ENCODE results near the gene RALGPS2. TPM values are rescaled to one million over a fixed set of nuclear protein-coding genes. Genes with fewer than 3 reads are reported as not detected.

Gene RALGPS2
- polyA plus RNA-seq, 1 of the 3 experiments (the other 2 are of a cell fraction), result 5.1 TPM

- DNase-seq, result no peak
- Histone ChIP-seq H3F3A (replicated peaks; ENCODE audit: insufficient read depth) (peaks cover 4% of the 10 kb centered on the region), H3K27me3 (ENCODE audit: insufficient read depth) (no peaks in the 10 kb centered on the region), H3K79me2 (ENCODE audit: insufficient read depth) (no peaks in the 10 kb centered on the region; the same call in 1 of the 2 replicates), H4K20me1 (ENCODE audit: insufficient read depth) (no peaks in the 10 kb centered on the region), H3K9me2 (no peaks in the 10 kb centered on the region), H3K4me3 (ENCODE audit: low read depth in 2 of 2, low read length in 1 of 2) (no peak overlapping the region), H3K9me3 (no peaks in the 10 kb centered on the region), H3K4me2 (no peak overlapping the region), H3K9ac (no peak overlapping the region), H3K4me1 (ENCODE audit: control insufficient read depth in 1 of 2, insufficient read depth in 2 of 2, low read depth in 1 of 2, low read length in 1 of 2) (no peaks in the 10 kb centered on the region), H3K36me3 (replicated peaks in 1 of 2; ENCODE audit: control insufficient read depth in 1 of 2, insufficient read depth in 2 of 2, low read length in 1 of 2) (peaks cover 4 to 17% of the 10 kb centered on the region in 2 experiments), H3K27ac (ENCODE audit: low read depth in 2 of 2, low read length in 1 of 2) (no peak overlapping the region), H2AFZ (ENCODE audit: low read depth) (no peak overlapping the region)
- POLR2A ChIA-PET, result no interaction called here
- 99% methylated on average over 3 of the region's 3 CpGs for WGBS (ENCODE audit: low lambda C conversion rate)
- CTCF ChIA-PET, result interaction anchor here (0.7 kb wide), 1 partner anchor 250 kb away, joined by 3 read pairs; no protein-coding TSS in a partner anchor
- TF ChIP-seq NFIC (IDR thresholded peaks at IDR 0.05; ENCODE audit: borderline replicate concordance), result no peak
- TF ChIP-seq FOXM1 (IDR thresholded peaks at IDR 0.05; ENCODE audit: low read depth), result no peak
- TF ChIP-seq IRF3 (IDR thresholded peaks at IDR 0.05; ENCODE audit: low read depth, low read length), result no peak
- TF ChIP-seq TCF12 (IDR thresholded peaks at IDR 0.05), result no peak
- no peak for TF ChIP-seq SMC3 (IDR thresholded peaks at IDR 0.05; ENCODE audit: low read depth, low read length)
- TF ChIP-seq FOXJ3 (CRISPR knock-in tag; IDR thresholded peaks at IDR 0.05), result no peak
- TF ChIP-seq, protein P1, sequence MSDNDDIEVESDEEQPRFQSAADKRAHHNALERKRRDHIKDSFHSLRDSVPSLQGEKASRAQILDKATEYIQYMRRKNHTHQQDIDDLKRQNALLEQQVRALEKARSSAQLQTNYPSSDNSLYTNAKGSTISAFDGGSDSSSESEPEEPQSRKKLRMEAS (IDR thresholded peaks at IDR 0.05; ENCODE audit: low read depth), result no peak
- TF ChIP-seq, protein P2, sequence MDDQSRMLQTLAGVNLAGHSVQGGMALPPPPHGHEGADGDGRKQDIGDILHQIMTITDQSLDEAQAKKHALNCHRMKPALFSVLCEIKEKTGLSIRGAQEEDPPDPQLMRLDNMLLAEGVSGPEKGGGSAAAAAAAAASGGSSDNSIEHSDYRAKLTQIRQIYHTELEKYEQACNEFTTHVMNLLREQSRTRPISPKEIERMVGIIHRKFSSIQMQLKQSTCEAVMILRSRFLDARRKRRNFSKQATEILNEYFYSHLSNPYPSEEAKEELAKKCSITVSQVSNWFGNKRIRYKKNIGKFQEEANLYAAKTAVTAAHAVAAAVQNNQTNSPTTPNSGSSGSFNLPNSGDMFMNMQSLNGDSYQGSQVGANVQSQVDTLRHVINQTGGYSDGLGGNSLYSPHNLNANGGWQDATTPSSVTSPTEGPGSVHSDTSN (IDR thresholded peaks at IDR 0.05), result no peak
- no peak for TF ChIP-seq RAD21 (IDR thresholded peaks at IDR 0.05; ENCODE audit: low read length)
- TF ChIP-seq TEAD4 (IDR thresholded peaks at IDR 0.05; ENCODE audit: borderline replicate concordance, insufficient read depth), result no peak
- TF ChIP-seq GABPA (IDR thresholded peaks at IDR 0.05; ENCODE audit: low read depth), result no peak
- TF ChIP-seq GATA2 (CRISPR knock-in tag; IDR thresholded peaks at IDR 0.05), result no peak
- no peak for TF ChIP-seq REST (IDR thresholded peaks at IDR 0.05; ENCODE audit: low read depth, low read length)
- no peak for TF ChIP-seq RXRA (IDR thresholded peaks at IDR 0.05; ENCODE audit: borderline replicate concordance, low read depth)
Measured at GRCh38 chr1:178792394-178792793, 67.3 kb downstream of the RALGPS2 start.
